Kidney (tissue), 14 donors: ENCODE results near the gene NF1. TPM values are rescaled to one million over a fixed set of nuclear protein-coding genes. Genes with fewer than 3 reads are reported as not detected.

Experiments
- DNase-seq, 5 donors: peaks; one replicate each; pipeline ENCODE4 v3.0.0-alpha.2; 2013 to 2020
- FAIRE-seq: peaks from 2 replicates; lab custom pipeline; 2012; peaks lifted over from hg19 to GRCh38; lab: Jason Lieb, UNC
- H3K27ac ChIP-seq, 2 donors: one replicate each; pipeline ENCODE4 v1.7.0; 2013; ENCODE audit warnings: low read depth in 2 of 2, low read length in 2 of 2, inconsistent platforms in 1 of 2
- H3K27me3 ChIP-seq: one replicate; pipeline ENCODE4 v1.7.1; 2013; ENCODE audit warnings: low read length, inconsistent platforms; ENCODE audit not compliant: control insufficient read depth, insufficient read depth
- H3K36me3 ChIP-seq, 3 donors: one replicate each; pipeline versions ENCODE4 v1.7.0 to v1.7.1; 2013; ENCODE audit warnings: low read length in 3 of 3, control low read depth in 1 of 3, inconsistent platforms in 1 of 3; ENCODE audit not compliant: insufficient read depth in 3 of 3, control insufficient read depth in 2 of 3
- H3K4me1 ChIP-seq, 3 donors: one replicate each; pipeline versions ENCODE4 v1.7.0 to v1.7.1; 2013; ENCODE audit warnings: low read length in 3 of 3, inconsistent platforms in 1 of 3, low read depth in 1 of 3; ENCODE audit not compliant: control insufficient read depth in 2 of 3, insufficient read depth in 2 of 3
- H3K4me3 ChIP-seq, 3 donors: one replicate each; pipeline versions ENCODE4 v1.7.0 to v1.8.1; 2013; ENCODE audit warnings: low read length in 3 of 3, control low read depth in 1 of 3, inconsistent platforms in 1 of 3
- H3K9ac ChIP-seq, 3 donors: one replicate each; pipeline versions ENCODE4 v1.7.0 to v1.7.1; 2013; ENCODE audit warnings: low read length in 3 of 3, control low read depth in 1 of 3, inconsistent platforms in 1 of 3
- H3K9me3 ChIP-seq, 3 donors: one replicate each; pipeline versions ENCODE4 v1.7.0 to v1.7.1; 2013; ENCODE audit warnings: low read length in 3 of 3, control low read depth in 1 of 3, inconsistent platforms in 1 of 3; ENCODE audit not compliant: control insufficient read depth in 2 of 3, insufficient read depth in 1 of 3
- CTCF ChIP-seq: IDR thresholded peaks from 3 replicates; pipeline ENCODE4 v1.5.1; 2012; ENCODE audit warnings: mild to moderate bottlenecking, moderate library complexity, borderline replicate concordance; ENCODE audit not compliant: insufficient read depth; ENCODE audit errors: extremely low read depth
- intact Hi-C: fragments of 100-400 bp; cut with DNase I; formaldehyde crosslinking; loops from one replicate; pipeline ENCODE4 v1.11.1; 2022
- polyA plus RNA-seq: library from polyadenylated mRNA; stranded (reverse); fragments of 350-450 nt; fragmentation: Illumina TruSeq; extraction: RNeasy Lipid Tissue Mini Kit (QIAGEN cat#74804); gene quantifications from one replicate; pipeline ENCODE4 v1.2.3, GENCODE V29; 2014; ENCODE audit warnings: low read depth, low replicate concordance; ENCODE audit not compliant: insufficient read depth
- total RNA-seq: library from RNA; stranded (reverse); fragmentation: NEBNext Ultra II Directional; extraction: Animal tissue kit (Norgen Biotek cat#: 25700); gene quantifications from one replicate; pipeline ENCODE4 v1.2.1, GENCODE V29; 2021
- donor health status: control.
- donor health status: control.
- donor health status: control.
- donor health status: control.
- donor health status: control.
- donor health status: DM: yes; HTN: yes; CAD: no.
- donor health status: Normal renal cell carcinoma (clear cell type).

The NF1 gene
- total and polyA plus RNA-seq, 2 donors from 2014 or later, result 7.8 to 61.3 TPM

- Histone ChIP-seq H3K4me3 (no peak overlapping the region), H3K27ac (no peak overlapping the region), H3K9ac (no peak overlapping the region), H3K27me3 (no peaks in the 10 kb centered on the region), H3K9me3 (no peaks in the 10 kb centered on the region), H3K4me1 (no peaks in the 10 kb centered on the region), H3K36me3 (peaks cover 3 to 36% (median 24%) of the 10 kb centered on the region in 3 donors)
- FAIRE-seq, result no peak
- no peak for DNase-seq
- intact Hi-C loops, result no loop called here
- TF ChIP-seq CTCF, result no peak
Observed at GRCh38 chr17:31241116-31241515, 146.3 kb downstream of the NF1 start.

DNA sequence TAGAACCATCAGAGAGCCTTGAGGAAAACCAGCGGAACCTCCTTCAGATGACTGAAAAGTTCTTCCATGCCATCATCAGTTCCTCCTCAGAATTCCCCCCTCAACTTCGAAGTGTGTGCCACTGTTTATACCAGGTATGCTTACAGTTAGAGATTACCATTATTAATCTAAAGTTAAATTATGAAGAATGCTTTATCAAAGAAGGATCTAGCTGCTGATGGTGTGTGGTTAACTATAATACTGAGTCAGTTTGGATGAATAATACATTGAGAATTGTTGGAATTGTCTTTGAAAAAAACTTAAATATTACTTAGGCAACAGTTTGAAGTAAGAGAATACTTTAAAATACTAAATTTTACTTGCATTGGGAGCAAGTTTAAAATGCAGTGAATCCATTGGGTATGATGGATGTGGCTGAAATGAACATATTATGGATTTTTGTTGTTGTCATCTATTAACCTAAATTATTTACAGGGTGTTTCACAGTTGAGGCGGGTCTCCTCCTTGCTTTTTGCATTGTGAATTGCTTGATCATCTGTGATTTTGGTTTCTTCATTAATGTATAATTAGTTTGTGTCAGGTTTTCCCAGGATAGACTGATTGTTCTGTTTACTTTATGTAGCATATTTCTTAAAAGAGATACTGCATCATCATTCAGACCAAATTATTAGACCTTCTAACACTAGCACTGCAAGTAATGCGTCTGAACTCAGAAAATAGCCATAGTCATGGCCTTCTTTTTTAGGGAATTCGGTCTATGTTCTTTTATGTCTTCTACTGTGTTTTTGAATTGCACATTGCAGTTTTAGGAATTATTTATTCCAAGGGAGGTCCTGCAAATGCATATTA is 154.4 kb downstream of the NF1 start:
- H3K27ac ChIP-seq, result no peak overlapping the region
- DNase-seq (no peak), FAIRE-seq (no peak)
- H3K9me3 ChIP-seq, result no peaks in the 10 kb centered on the region
- H3K4me3 ChIP-seq, result no peak overlapping the region
- no peaks in the 10 kb centered on the region for H3K27me3 ChIP-seq
- intact Hi-C loops, result no loop called here
- peaks cover 3 to 11% (median 9%) of the 10 kb centered on the region in 3 donors for H3K36me3 ChIP-seq
- no peak overlapping the region for H3K9ac ChIP-seq
- TF ChIP-seq CTCF, result no peak
- H3K4me1 ChIP-seq, result no peaks in the 10 kb centered on the region

DNA sequence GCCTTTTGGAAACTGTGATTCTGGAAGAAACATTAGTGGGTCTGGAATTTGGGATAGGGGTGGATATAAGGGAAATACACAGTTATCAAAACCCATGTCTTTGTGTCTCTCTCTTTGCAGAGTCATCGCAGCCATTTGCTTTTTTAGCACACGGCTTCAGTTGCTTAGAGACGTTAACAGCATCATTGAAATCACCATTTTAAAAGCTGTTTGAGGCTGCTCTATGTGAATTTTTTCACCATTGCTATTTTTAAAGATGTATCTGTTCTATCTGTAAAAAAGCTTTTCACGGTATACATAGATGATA is 155.0 kb downstream of the NF1 start:
- H3K27me3 ChIP-seq, result no peaks in the 10 kb centered on the region
- no peaks in the 10 kb centered on the region for H3K9me3 ChIP-seq
- H3K4me3 ChIP-seq, result no peak overlapping the region
- FAIRE-seq (no peak), DNase-seq (no peak)
- H3K27ac ChIP-seq, result no peak overlapping the region
- H3K4me1 ChIP-seq, result no peaks in the 10 kb centered on the region
- H3K36me3 ChIP-seq, result peaks cover 3 to 10% (median 8%) of the 10 kb centered on the region in 3 donors
- H3K9ac ChIP-seq, result no peak overlapping the region
- no peak for TF ChIP-seq CTCF
- intact Hi-C loops, result no loop called here

DNA sequence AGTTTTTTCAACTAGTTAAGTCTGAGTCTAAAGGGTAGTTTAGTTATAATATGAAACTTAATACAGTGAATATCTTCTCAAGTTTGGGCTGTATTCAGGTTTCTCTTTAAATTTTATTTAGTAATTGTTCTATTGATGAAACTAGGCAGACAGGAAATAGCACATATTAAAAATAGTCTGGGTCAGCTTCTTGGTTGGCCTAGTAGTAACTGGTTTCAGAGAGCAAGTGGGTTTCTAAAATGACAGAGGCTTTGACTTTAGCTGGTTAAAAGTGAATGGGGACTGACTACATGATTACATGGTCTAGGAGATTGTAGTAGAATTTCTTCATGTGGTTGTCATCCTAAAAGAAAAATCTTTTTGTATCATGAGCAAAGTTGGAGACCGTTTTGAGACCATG is 155.5 kb downstream of the NF1 start:
- intact Hi-C loops, result no loop called here
- no peak overlapping the region for H3K9ac ChIP-seq
- H3K27me3 ChIP-seq, result no peaks in the 10 kb centered on the region
- H3K27ac ChIP-seq, result no peak overlapping the region
- no peaks in the 10 kb centered on the region for H3K9me3 ChIP-seq
- no peak overlapping the region for H3K4me3 ChIP-seq
- TF ChIP-seq CTCF, result no peak
- H3K36me3 ChIP-seq, result peaks cover 3 to 10% (median 4%) of the 10 kb centered on the region in 3 donors
- no peak for FAIRE-seq
- H3K4me1 ChIP-seq, result no peaks in the 10 kb centered on the region
- no peak for DNase-seq
